Calu3 (cell line): ENCODE measurements around the gene FTSJ3. TPM values are rescaled to one million over a fixed set of nuclear protein-coding genes. Genes with fewer than 3 reads are reported as not detected.

Source experiments
- BruUV-seq: library from RNA; stranded (reverse); fragments of 400-500 nt; replicated peaks from 2 replicates; lab custom pipeline; 2021; lab: Mats Ljungman, UMichigan
- CTCF ChIA-PET: fragments of 300-600 bp; sonication (Branson Sonifier 250); formaldehyde crosslinking; loops from one replicate; lab custom pipeline; 2022; ENCODE audit warnings: antibody characterized with exemption; lab: Charles Lee
- DNase-seq: peaks from one replicate; pipeline ENCODE4 v3.0.0; 2022
- H3K27ac Mint-ChIP-seq: one replicate; pipeline ENCODE4 v1.8.0; 2022; ENCODE audit warnings: mixed read lengths; ENCODE audit not compliant: unreplicated experiment
- H3K27me3 Mint-ChIP-seq: one replicate; pipeline ENCODE4 v1.8.0; 2022; ENCODE audit warnings: mixed read lengths; ENCODE audit not compliant: unreplicated experiment
- H3K36me3 Mint-ChIP-seq: one replicate; pipeline ENCODE4 v1.8.0; 2022; ENCODE audit warnings: mild to moderate bottlenecking, moderate library complexity, mixed read lengths; ENCODE audit not compliant: insufficient read depth, unreplicated experiment
- H3K4me1 Mint-ChIP-seq: one replicate; pipeline ENCODE4 v1.8.0; 2022; ENCODE audit warnings: mild to moderate bottlenecking, low read depth, mixed read lengths; ENCODE audit not compliant: unreplicated experiment
- H3K4me3 Mint-ChIP-seq: one replicate; pipeline ENCODE4 v1.8.0; 2022; ENCODE audit warnings: mild to moderate bottlenecking, low read depth, moderate library complexity, mixed read lengths; ENCODE audit not compliant: unreplicated experiment
- H3K9me3 Mint-ChIP-seq: one replicate; pipeline ENCODE4 v1.8.0; 2022; ENCODE audit warnings: low read depth, mixed read lengths; ENCODE audit not compliant: unreplicated experiment
- CTCF ChIP-seq: fragments of 200-600 bp; IDR thresholded peaks from one replicate; pipeline ENCODE4 v1.8.0; 2022; ENCODE audit warnings: antibody characterized with exemption; ENCODE audit not compliant: unreplicated experiment
- intact Hi-C: fragments of 100-400 bp; cut with micrococcal nuclease; formaldehyde crosslinking; loops from one replicate; pipeline ENCODE4 v1.10.0; 2022; ENCODE audit not compliant: unreplicated experiment
- total RNA-seq: library from RNA; stranded (reverse); gene quantifications from 2 replicates; pipeline ENCODE4 v1.2.3, GENCODE V29; 2022

Gene FTSJ3
- total RNA-seq, 1 experiment from 2014 or later: 43.3 TPM

GRCh38 chr17:63837962-63838600 is 10.6 kb upstream of the FTSJ3 start:
- intact Hi-C loops: no loop called here
- TF ChIP-seq CTCF: no peak
- CTCF ChIA-PET: interaction anchor here (0.5 to 1.2 kb wide), 3 partner anchors 10 to 1011 kb away, joined by 3 to 5 read pairs (median 3); no protein-coding TSS in a partner anchor
- no TSS peak for BruUV-seq
- peaks cover 36% of the 10 kb centered on the region for H3K36me3 Mint-ChIP-seq
- H3K4me3 Mint-ChIP-seq: no peak overlapping the region
- H3K9me3 Mint-ChIP-seq: no peaks in the 10 kb centered on the region
- H3K27ac Mint-ChIP-seq: no peak overlapping the region
- peaks cover 22% of the 10 kb centered on the region for H3K4me1 Mint-ChIP-seq
- no peaks in the 10 kb centered on the region for H3K27me3 Mint-ChIP-seq
- DNase-seq: no peak

DNA sequence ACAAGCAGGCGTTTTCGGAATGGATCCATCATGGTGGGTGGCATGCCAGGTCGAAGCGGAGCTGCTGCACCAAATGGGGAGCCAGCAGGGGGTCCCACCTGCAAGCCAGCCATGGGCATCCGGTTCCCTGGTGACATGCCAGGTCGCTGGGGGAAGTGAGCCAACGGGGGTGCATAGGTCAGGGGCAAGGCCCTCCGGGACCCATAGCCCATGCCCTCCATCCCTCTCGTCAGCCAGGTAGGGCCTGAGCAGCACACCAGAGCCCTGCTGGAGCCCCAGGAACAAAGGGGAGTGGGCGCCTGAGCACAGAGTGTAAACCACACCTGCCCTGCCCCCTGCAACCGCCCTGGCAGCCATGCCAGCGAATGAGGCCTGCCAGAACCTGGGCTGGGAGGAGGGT is 10.0 kb upstream of the FTSJ3 start:
- intact Hi-C loops: no loop called here

DNA sequence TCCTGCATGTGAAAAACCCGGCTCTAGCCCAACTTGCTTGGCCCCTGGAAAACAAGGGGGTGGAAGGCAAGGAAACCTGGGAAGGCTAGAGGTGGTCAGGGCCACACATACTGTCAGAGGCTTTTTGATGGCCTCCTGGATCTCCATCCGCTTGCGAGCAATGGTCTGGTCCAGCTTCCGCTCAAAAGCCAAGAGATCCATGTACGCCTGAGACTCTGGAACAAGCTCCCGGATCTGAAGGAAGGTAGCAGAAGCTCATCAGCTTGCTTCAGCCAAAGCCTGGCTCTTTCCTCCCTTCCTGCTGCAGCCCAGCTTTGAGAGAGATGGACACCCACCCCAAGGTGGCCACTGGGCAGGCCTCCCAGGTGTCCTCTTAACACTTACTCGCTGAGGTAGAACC is 9.3 kb upstream of the FTSJ3 start:
- BruUV-seq: no TSS peak
- H3K27me3 Mint-ChIP-seq: no peaks in the 10 kb centered on the region
- H3K4me3 Mint-ChIP-seq: no peak overlapping the region
- peaks cover 22% of the 10 kb centered on the region for H3K4me1 Mint-ChIP-seq
- no peaks in the 10 kb centered on the region for H3K9me3 Mint-ChIP-seq
- intact Hi-C loops: no loop called here
- H3K27ac Mint-ChIP-seq: no peak overlapping the region
- H3K36me3 Mint-ChIP-seq: peaks cover 31% of the 10 kb centered on the region
- CTCF ChIA-PET: no interaction called here
- no peak for DNase-seq
- TF ChIP-seq CTCF: no peak

More for the DNA sequence above, 10.0 kb upstream of the FTSJ3 start:
- Mint-ChIP-seq H3K27ac (no peak overlapping the region), H3K9me3 (no peaks in the 10 kb centered on the region), H3K27me3 (no peaks in the 10 kb centered on the region), H3K36me3 (peaks cover 31% of the 10 kb centered on the region), H3K4me1 (peaks cover 22% of the 10 kb centered on the region), H3K4me3 (no peak overlapping the region)
- no peak for TF ChIP-seq CTCF
- BruUV-seq: no TSS peak
- DNase-seq: no peak
- CTCF ChIA-PET: no interaction called here

DNA sequence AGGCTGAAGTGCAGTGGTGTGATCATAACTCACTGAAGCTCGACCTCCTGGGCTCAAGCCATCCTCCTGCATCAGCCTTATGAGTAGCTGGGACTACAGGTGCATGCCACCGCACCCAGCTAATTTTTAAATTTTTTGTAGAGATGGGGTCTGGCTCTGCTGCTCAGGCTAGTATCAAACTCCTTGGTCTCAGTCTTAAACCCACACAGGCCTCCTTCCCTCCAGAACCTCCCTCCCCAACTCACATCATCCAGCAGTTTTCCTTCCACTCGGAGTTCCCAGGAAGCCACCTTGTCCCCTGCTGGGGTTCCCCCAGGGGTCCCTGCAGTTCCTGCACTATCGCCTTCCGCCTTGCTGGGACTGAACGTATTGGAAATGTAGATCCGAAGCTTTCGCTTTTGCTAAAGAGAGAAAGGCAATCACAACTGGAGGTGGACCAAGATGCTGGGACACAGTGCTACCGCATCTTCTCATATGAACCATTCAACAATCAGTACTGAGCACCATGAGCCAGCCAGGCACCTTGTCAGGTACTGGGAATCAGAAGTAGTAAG is 7.8 kb upstream of the FTSJ3 start:
- no peaks in the 10 kb centered on the region for H3K27me3 Mint-ChIP-seq
- no peak overlapping the region for H3K4me3 Mint-ChIP-seq
- CTCF ChIA-PET: interaction anchor here (0.7 kb wide), 1 partner anchor 410 kb away, joined by 4 read pairs; no protein-coding TSS in a partner anchor
- H3K36me3 Mint-ChIP-seq: peaks cover 18% of the 10 kb centered on the region
- no peak overlapping the region for H3K27ac Mint-ChIP-seq
- H3K9me3 Mint-ChIP-seq: no peaks in the 10 kb centered on the region
- H3K4me1 Mint-ChIP-seq: peaks cover 11% of the 10 kb centered on the region
- no peak for DNase-seq
- BruUV-seq: no TSS peak
- TF ChIP-seq CTCF: no peak
- intact Hi-C loops: no loop called here
